ENCODE data around the gene DMD.

Gene DMD

GRCh38 chrX:32370456-32371205 is 840.7 kb downstream of the DMD start:
- DNase-seq, result no peak
- no peak overlapping the region for H3K27ac ChIP-seq (ENCODE audit: insufficient read depth, low read length, poor library complexity, severe bottlenecking)

GRCh38 chrX:32293962-32294700 is 917.2 kb downstream of the DMD start:
- no peak for DNase-seq
- Histone ChIP-seq H3K9me3 (ENCODE audit: control insufficient read depth, low read length) (no peaks in the 10 kb centered on the region), H3K27me3 (replicated peaks; ENCODE audit: control insufficient read depth, insufficient read depth, low read length, poor library complexity, severe bottlenecking) (no peaks in the 10 kb centered on the region), H3K36me3 (ENCODE audit: control insufficient read depth, insufficient read depth, low read length) (no peaks in the 10 kb centered on the region), H3K4me3 (ENCODE audit: insufficient read depth, low read depth, low read length, poor library complexity, severe bottlenecking) (no peak overlapping the region), H3K27ac (ENCODE audit: insufficient read depth, low read length, poor library complexity, severe bottlenecking) (no peak overlapping the region), H3K4me1 (ENCODE audit: control insufficient read depth, insufficient read depth, low read length, poor library complexity, severe bottlenecking) (no peaks in the 10 kb centered on the region)

More at GRCh38 chrX:32370456-32371205, 840.7 kb downstream of the DMD start:
- Histone ChIP-seq H3K4me3 (ENCODE audit: insufficient read depth, low read depth, low read length, poor library complexity, severe bottlenecking) (no peak overlapping the region), H3K9me3 (ENCODE audit: control insufficient read depth, low read length) (no peaks in the 10 kb centered on the region), H3K27me3 (replicated peaks; ENCODE audit: control insufficient read depth, insufficient read depth, low read length, poor library complexity, severe bottlenecking) (no peaks in the 10 kb centered on the region), H3K36me3 (ENCODE audit: control insufficient read depth, insufficient read depth, low read length) (no peaks in the 10 kb centered on the region), H3K4me1 (ENCODE audit: control insufficient read depth, insufficient read depth, low read length, poor library complexity, severe bottlenecking) (no peaks in the 10 kb centered on the region)

- Histone ChIP-seq H3K27me3 (replicated peaks; ENCODE audit: control insufficient read depth, insufficient read depth, low read length, poor library complexity, severe bottlenecking) (no peaks in the 10 kb centered on the region), H3K9me3 (ENCODE audit: control insufficient read depth, low read length) (no peaks in the 10 kb centered on the region), H3K4me1 (ENCODE audit: control insufficient read depth, insufficient read depth, low read length, poor library complexity, severe bottlenecking) (no peaks in the 10 kb centered on the region), H3K36me3 (ENCODE audit: control insufficient read depth, insufficient read depth, low read length) (no peaks in the 10 kb centered on the region), H3K27ac (ENCODE audit: insufficient read depth, low read length, poor library complexity, severe bottlenecking) (no peak overlapping the region), H3K4me3 (ENCODE audit: insufficient read depth, low read depth, low read length, poor library complexity, severe bottlenecking) (no peak overlapping the region)
- no peak for DNase-seq
Observed at GRCh38 chrX:32289356-32289755, 922.0 kb downstream of the DMD start.

GRCh38 chrX:32281853-32282252 is 929.5 kb downstream of the DMD start:
- H3K36me3 ChIP-seq (ENCODE audit: control insufficient read depth, insufficient read depth, low read length), result no peaks in the 10 kb centered on the region
- no peak for DNase-seq
- H3K9me3 ChIP-seq (ENCODE audit: control insufficient read depth, low read length), result no peaks in the 10 kb centered on the region
- H3K27ac ChIP-seq (ENCODE audit: insufficient read depth, low read length, poor library complexity, severe bottlenecking), result no peak overlapping the region
- H3K4me3 ChIP-seq (ENCODE audit: insufficient read depth, low read depth, low read length, poor library complexity, severe bottlenecking), result no peak overlapping the region
- no peaks in the 10 kb centered on the region for H3K27me3 ChIP-seq (replicated peaks; ENCODE audit: control insufficient read depth, insufficient read depth, low read length, poor library complexity, severe bottlenecking)
- H3K4me1 ChIP-seq (ENCODE audit: control insufficient read depth, insufficient read depth, low read length, poor library complexity, severe bottlenecking), result no peaks in the 10 kb centered on the region

GRCh38 chrX:32280921-32281320 is 930.4 kb downstream of the DMD start:
- Histone ChIP-seq H3K4me3 (ENCODE audit: insufficient read depth, low read depth, low read length, poor library complexity, severe bottlenecking) (no peak overlapping the region), H3K27me3 (replicated peaks; ENCODE audit: control insufficient read depth, insufficient read depth, low read length, poor library complexity, severe bottlenecking) (no peaks in the 10 kb centered on the region), H3K9me3 (ENCODE audit: control insufficient read depth, low read length) (no peaks in the 10 kb centered on the region), H3K4me1 (ENCODE audit: control insufficient read depth, insufficient read depth, low read length, poor library complexity, severe bottlenecking) (no peaks in the 10 kb centered on the region), H3K27ac (ENCODE audit: insufficient read depth, low read length, poor library complexity, severe bottlenecking) (no peak overlapping the region), H3K36me3 (ENCODE audit: control insufficient read depth, insufficient read depth, low read length) (no peaks in the 10 kb centered on the region)
- DNase-seq, result no peak

- no peak for DNase-seq
- no peaks in the 10 kb centered on the region for H3K36me3 ChIP-seq (ENCODE audit: control insufficient read depth, insufficient read depth, low read length)
- H3K27me3 ChIP-seq (replicated peaks; ENCODE audit: control insufficient read depth, insufficient read depth, low read length, poor library complexity, severe bottlenecking), result no peaks in the 10 kb centered on the region
- no peaks in the 10 kb centered on the region for H3K4me1 ChIP-seq (ENCODE audit: control insufficient read depth, insufficient read depth, low read length, poor library complexity, severe bottlenecking)
- no peak overlapping the region for H3K27ac ChIP-seq (ENCODE audit: insufficient read depth, low read length, poor library complexity, severe bottlenecking)
- no peaks in the 10 kb centered on the region for H3K9me3 ChIP-seq (ENCODE audit: control insufficient read depth, low read length)
- H3K4me3 ChIP-seq (ENCODE audit: insufficient read depth, low read depth, low read length, poor library complexity, severe bottlenecking), result no peak overlapping the region
Observed at GRCh38 chrX:32280489-32280888, 930.9 kb downstream of the DMD start.

GRCh38 chrX:32276153-32276552 is 935.2 kb downstream of the DMD start:
- DNase-seq, result no peak
- Histone ChIP-seq H3K4me3 (ENCODE audit: insufficient read depth, low read depth, low read length, poor library complexity, severe bottlenecking) (no peak overlapping the region), H3K27ac (ENCODE audit: insufficient read depth, low read length, poor library complexity, severe bottlenecking) (no peak overlapping the region), H3K9me3 (ENCODE audit: control insufficient read depth, low read length) (no peaks in the 10 kb centered on the region), H3K27me3 (replicated peaks; ENCODE audit: control insufficient read depth, insufficient read depth, low read length, poor library complexity, severe bottlenecking) (no peaks in the 10 kb centered on the region), H3K36me3 (ENCODE audit: control insufficient read depth, insufficient read depth, low read length) (no peaks in the 10 kb centered on the region), H3K4me1 (ENCODE audit: control insufficient read depth, insufficient read depth, low read length, poor library complexity, severe bottlenecking) (no peaks in the 10 kb centered on the region)

GRCh38 chrX:32269866-32270265 is 941.5 kb downstream of the DMD start:
- no peak overlapping the region for H3K27ac ChIP-seq (ENCODE audit: insufficient read depth, low read length, poor library complexity, severe bottlenecking)
- no peaks in the 10 kb centered on the region for H3K36me3 ChIP-seq (ENCODE audit: control insufficient read depth, insufficient read depth, low read length)
- no peak overlapping the region for H3K4me3 ChIP-seq (ENCODE audit: insufficient read depth, low read depth, low read length, poor library complexity, severe bottlenecking)
- H3K4me1 ChIP-seq (ENCODE audit: control insufficient read depth, insufficient read depth, low read length, poor library complexity, severe bottlenecking), result no peaks in the 10 kb centered on the region
- DNase-seq, result no peak
- no peaks in the 10 kb centered on the region for H3K9me3 ChIP-seq (ENCODE audit: control insufficient read depth, low read length)
- no peaks in the 10 kb centered on the region for H3K27me3 ChIP-seq (replicated peaks; ENCODE audit: control insufficient read depth, insufficient read depth, low read length, poor library complexity, severe bottlenecking)

GRCh38 chrX:32268207-32268606 is 943.1 kb downstream of the DMD start:
- Histone ChIP-seq H3K27ac (ENCODE audit: insufficient read depth, low read length, poor library complexity, severe bottlenecking) (no peak overlapping the region), H3K36me3 (ENCODE audit: control insufficient read depth, insufficient read depth, low read length) (no peaks in the 10 kb centered on the region), H3K9me3 (ENCODE audit: control insufficient read depth, low read length) (no peaks in the 10 kb centered on the region), H3K27me3 (replicated peaks; ENCODE audit: control insufficient read depth, insufficient read depth, low read length, poor library complexity, severe bottlenecking) (no peaks in the 10 kb centered on the region), H3K4me3 (ENCODE audit: insufficient read depth, low read depth, low read length, poor library complexity, severe bottlenecking) (no peak overlapping the region), H3K4me1 (ENCODE audit: control insufficient read depth, insufficient read depth, low read length, poor library complexity, severe bottlenecking) (no peaks in the 10 kb centered on the region)
- DNase-seq, result no peak

GRCh38 chrX:32267796-32268195 is 943.6 kb downstream of the DMD start:
- no peak for DNase-seq
- Histone ChIP-seq H3K27me3 (replicated peaks; ENCODE audit: control insufficient read depth, insufficient read depth, low read length, poor library complexity, severe bottlenecking) (no peaks in the 10 kb centered on the region), H3K27ac (ENCODE audit: insufficient read depth, low read length, poor library complexity, severe bottlenecking) (no peak overlapping the region), H3K4me3 (ENCODE audit: insufficient read depth, low read depth, low read length, poor library complexity, severe bottlenecking) (no peak overlapping the region), H3K4me1 (ENCODE audit: control insufficient read depth, insufficient read depth, low read length, poor library complexity, severe bottlenecking) (no peaks in the 10 kb centered on the region), H3K9me3 (ENCODE audit: control insufficient read depth, low read length) (no peaks in the 10 kb centered on the region), H3K36me3 (ENCODE audit: control insufficient read depth, insufficient read depth, low read length) (no peaks in the 10 kb centered on the region)
